NT2/D1 (cell line): ENCODE results near the gene FABP1.

Experiments used
- SUZ12 ChIP-seq: IDR thresholded peaks from 2 replicates; pipeline ENCODE4 v1.6.1; 2011; ENCODE audit not compliant: insufficient read length, insufficient read depth; ENCODE audit errors: extremely low read depth
- YY1 ChIP-seq: IDR thresholded peaks from 2 replicates; pipeline ENCODE4 v1.6.1; 2011; ENCODE audit not compliant: insufficient read length, insufficient read depth
- ZNF274 ChIP-seq: IDR thresholded peaks from 2 replicates; pipeline ENCODE4 v1.6.1; 2011; ENCODE audit warnings: mild to moderate bottlenecking, low read depth, low read length

DNA sequence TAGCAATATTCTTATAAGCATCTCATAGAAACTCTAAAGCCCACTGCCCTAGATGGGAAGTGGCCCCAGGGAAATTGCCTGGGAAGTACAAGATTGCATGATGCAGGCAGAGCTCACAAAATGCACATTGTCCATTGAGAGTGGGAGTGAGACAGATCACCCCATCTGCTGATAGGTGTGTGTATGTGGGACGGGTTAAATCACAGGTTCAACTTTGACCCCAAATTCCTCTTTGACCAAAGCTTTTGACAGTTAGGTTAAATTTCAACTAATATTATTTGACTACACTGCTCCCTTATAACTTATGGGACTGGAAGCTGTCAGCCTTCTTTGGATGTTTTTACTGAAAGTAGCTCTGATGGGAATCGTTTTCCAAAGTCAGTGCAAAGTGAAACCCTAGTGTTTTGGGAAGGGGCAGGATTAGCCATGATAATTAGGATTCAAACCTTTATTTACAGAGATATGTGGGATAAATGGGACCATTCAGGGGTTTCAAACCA lies 11.4 kb upstream of the FABP1 start:
- no peak for TF ChIP-seq ZNF274
- TF ChIP-seq YY1 = no peak
- no peak for TF ChIP-seq SUZ12
